Ascending aorta (tissue), 2 donors: ENCODE results near the gene ANKRD13A. TPM values are rescaled to one million over a fixed set of nuclear protein-coding genes. Genes with fewer than 3 reads are reported as not detected.
A peak's percentile ranks its signal among the peaks of the same experiment; 100 is the strongest.
"Not testable (repeated sequence)": the region's sequence is repeated elsewhere in the genome, so short reads cannot be mapped to it uniquely, and the experiment has no call there.

Experiments used
- DNase-seq, 2 donors: peaks; one replicate each; pipeline ENCODE4 v3.0.0-alpha.2; 2019; ENCODE audit warnings: low spot score in 2 of 2
- H3K27ac ChIP-seq, 2 donors: fragments of 200-600 bp; sonication (generic); one replicate each; pipeline ENCODE4 v1.5.1; 2016 to 2017; ENCODE audit warnings: mild to moderate bottlenecking in 1 of 2
- H3K27me3 ChIP-seq: fragments of 200-600 bp; sonication (generic); one replicate; pipeline ENCODE4 v1.5.1; 2017
- H3K36me3 ChIP-seq, 2 donors: fragments of 200-600 bp; sonication (generic); one replicate each; pipeline ENCODE4 v1.5.1; 2016
- H3K4me1 ChIP-seq, 2 donors: fragments of 200-600 bp; sonication (generic); one replicate each; pipeline ENCODE4 v1.5.1; 2016 to 2017; ENCODE audit warnings: mild to moderate bottlenecking in 1 of 2
- H3K4me3 ChIP-seq, 2 donors: fragments of 200-600 bp; sonication (generic); one replicate each; pipeline ENCODE4 v1.5.1; 2016 to 2017; ENCODE audit warnings: mild to moderate bottlenecking in 1 of 2
- H3K9me3 ChIP-seq, 2 donors: fragments of 200-600 bp; sonication (generic); one replicate each; pipeline ENCODE4 v1.5.1; 2016
- CTCF ChIP-seq, 3 experiments: fragments of 200-600 bp in 2 of 3; fragments of 450-650 bp in 1 of 3; sonication (generic) in 2 of 3; IDR thresholded peaks; one replicate each; pipeline ENCODE4 v1.5.1; 2016 to 2019; ENCODE audit warnings: antibody characterized with exemption in 3 of 3, mild to moderate bottlenecking in 1 of 3, moderate library complexity in 1 of 3
- intact Hi-C: fragments of 100-400 bp; cut with DNase I; formaldehyde crosslinking; loops from one replicate; pipeline ENCODE4 v1.15.1; 2023
- total RNA-seq: library from RNA; depleted of rRNA; stranded (reverse); fragments of >200 nt; gene quantifications from one replicate; pipeline ENCODE4 v1.1.0, GENCODE V29; 2016

Gene ANKRD13A
- total RNA-seq, 1 donor from 2014 or later, result 199 TPM

- H3K4me3 ChIP-seq, result no peak overlapping the region
These were observed 66.3 kb downstream of the ANKRD13A start for GRCh38 chr12:110065540-110065939.

GRCh38 chr12:110067531-110067930 is 68.3 kb downstream of the ANKRD13A start:
- DNase-seq, result no peak
- Histone ChIP-seq H3K4me1 (no peaks in the 10 kb centered on the region), H3K27ac (no peak overlapping the region), H3K9me3 (no peaks in the 10 kb centered on the region), H3K27me3 (no peaks in the 10 kb centered on the region), H3K36me3 (no peaks in the 10 kb centered on the region), H3K4me3 (no peak overlapping the region)
- no peak for TF ChIP-seq CTCF (IDR thresholded peaks at IDR 0.05)
- intact Hi-C loops, result no loop called here

More at GRCh38 chr12:110065540-110065939, 66.3 kb downstream of the ANKRD13A start:
- Histone ChIP-seq H3K9me3 (no peaks in the 10 kb centered on the region), H3K36me3 (no peaks in the 10 kb centered on the region), H3K4me1 (no peaks in the 10 kb centered on the region), H3K27ac (no peak overlapping the region), H3K27me3 (no peaks in the 10 kb centered on the region)
- DNase-seq, result no peak
- intact Hi-C loops, result no loop called here
- no peak for TF ChIP-seq CTCF (IDR thresholded peaks at IDR 0.05)

- intact Hi-C loops, DNase-seq, H3K27me3 ChIP-seq, H3K4me3 ChIP-seq, H3K27ac ChIP-seq, H3K4me1 ChIP-seq, H3K9me3 ChIP-seq, H3K36me3 ChIP-seq: not testable (repeated sequence)
These were observed 68.9 kb downstream of the ANKRD13A start for GRCh38 chr12:110068115-110068514.

GRCh38 chr12:110068654-110069053 is 69.4 kb downstream of the ANKRD13A start:
- H3K9me3 ChIP-seq, result no peaks in the 10 kb centered on the region
- H3K4me1 ChIP-seq, result no peaks in the 10 kb centered on the region
- H3K27ac ChIP-seq, result no peak overlapping the region
- TF ChIP-seq CTCF (IDR thresholded peaks at IDR 0.05), result no peak
- intact Hi-C loops, result no loop called here
- no peak overlapping the region for H3K4me3 ChIP-seq
- H3K36me3 ChIP-seq, result no peaks in the 10 kb centered on the region
- no peaks in the 10 kb centered on the region for H3K27me3 ChIP-seq
- no peak for DNase-seq

- H3K27ac ChIP-seq, result no peak overlapping the region
These were observed 72.3 kb downstream of the ANKRD13A start for GRCh38 chr12:110071504-110071903.

GRCh38 chr12:110071967-110072366 is 72.7 kb downstream of the ANKRD13A start:
- H3K27me3 ChIP-seq, result no peaks in the 10 kb centered on the region
- intact Hi-C loops, result no loop called here
- DNase-seq, result no peak

More at GRCh38 chr12:110071504-110071903, 72.3 kb downstream of the ANKRD13A start:
- Histone ChIP-seq H3K27me3 (no peaks in the 10 kb centered on the region), H3K36me3 (no peaks in the 10 kb centered on the region), H3K9me3 (no peaks in the 10 kb centered on the region), H3K4me3 (no peak overlapping the region), H3K4me1 (no peaks in the 10 kb centered on the region)
- no peak for TF ChIP-seq CTCF (IDR thresholded peaks at IDR 0.05)
- no peak for DNase-seq
- intact Hi-C loops, result no loop called here

GRCh38 chr12:110072636-110073035 is 73.4 kb downstream of the ANKRD13A start:
- peak overlapping the region; percentile 54 to 59 for H3K4me3 ChIP-seq
- DNase-seq, H3K9me3 ChIP-seq, H3K4me1 ChIP-seq, H3K27me3 ChIP-seq, H3K36me3 ChIP-seq, intact Hi-C loops, H3K27ac ChIP-seq: not testable (repeated sequence)

More at GRCh38 chr12:110071967-110072366, 72.7 kb downstream of the ANKRD13A start:
- TF ChIP-seq CTCF (IDR thresholded peaks at IDR 0.05), result no peak
- H3K36me3 ChIP-seq, result no peaks in the 10 kb centered on the region
- H3K27ac ChIP-seq, result no peak overlapping the region
- no peaks in the 10 kb centered on the region for H3K4me1 ChIP-seq
- no peaks in the 10 kb centered on the region for H3K9me3 ChIP-seq
- H3K4me3 ChIP-seq, result no peak overlapping the region
